HG02852 (cell line): Measurements from ENCODE around the gene SCN8A.

Source experiments
- ATAC-seq: cut with Tn5 transposase; IDR thresholded peaks from one replicate; pipeline ENCODE4 v1.9.1; 2021; ENCODE audit warnings: mild to moderate bottlenecking, moderate library complexity; ENCODE audit not compliant: unreplicated experiment

Gene SCN8A

GRCh38 chr12:51847643-51848325, 256.8 kb downstream of the SCN8A start:
- ATAC-seq = no peak

- ATAC-seq = no peak
Measured at GRCh38 chr12:51848326-51848727, 257.3 kb downstream of the SCN8A start, which contains the start of gene FIGNL2. Gene FIGNL2, minus strand, starts transcription at chr12:51848718. Its CDS starts 26,305 bp downstream, at chr12:51822413.

GRCh38 chr12:51848841-51849735, 258.1 kb downstream of the SCN8A start:
- no peak for ATAC-seq

- no peak for ATAC-seq
Measured at GRCh38 chr12:51850081-51850964, 259.3 kb downstream of the SCN8A start.

- no peak for ATAC-seq
Measured at GRCh38 chr12:51850965-51851299, 259.9 kb downstream of the SCN8A start.

- ATAC-seq = no peak
Measured at GRCh38 chr12:51851413-51852124, 260.5 kb downstream of the SCN8A start.

GRCh38 chr12:51852404-51853137, 261.5 kb downstream of the SCN8A start:
- ATAC-seq = no peak

GRCh38 chr12:51855586-51856428, 264.8 kb downstream of the SCN8A start:
- no peak for ATAC-seq

- no peak for ATAC-seq
Measured at GRCh38 chr12:51860986-51861385, 270.0 kb downstream of the SCN8A start.
